ENCODE results near the gene NXPH1.

- no peak for TF ChIP-seq CTCF (IDR thresholded peaks at IDR 0.05; ENCODE audit: low read depth, low read length)
- TF ChIP-seq EZH2phosphoT487 (IDR thresholded peaks at IDR 0.05; ENCODE audit: low read depth): no peak
These were observed 195.2 kb downstream of the NXPH1 start for GRCh38 chr7:8628656-8629055.

All from OCI-LY3 (cell line).